ENCODE measurements around the gene TRPV2. TPM values are rescaled to one million over a fixed set of nuclear protein-coding genes. Genes with fewer than 3 reads are reported as not detected.
"Not testable (repeated sequence)": the region's sequence is repeated elsewhere in the genome, so short reads cannot be mapped to it uniquely, and the experiment has no call there.

Gene TRPV2
- total RNA-seq, 3 donors from 2014 or later: 24.7 to 34.0 (median 31.0) TPM

DNA sequence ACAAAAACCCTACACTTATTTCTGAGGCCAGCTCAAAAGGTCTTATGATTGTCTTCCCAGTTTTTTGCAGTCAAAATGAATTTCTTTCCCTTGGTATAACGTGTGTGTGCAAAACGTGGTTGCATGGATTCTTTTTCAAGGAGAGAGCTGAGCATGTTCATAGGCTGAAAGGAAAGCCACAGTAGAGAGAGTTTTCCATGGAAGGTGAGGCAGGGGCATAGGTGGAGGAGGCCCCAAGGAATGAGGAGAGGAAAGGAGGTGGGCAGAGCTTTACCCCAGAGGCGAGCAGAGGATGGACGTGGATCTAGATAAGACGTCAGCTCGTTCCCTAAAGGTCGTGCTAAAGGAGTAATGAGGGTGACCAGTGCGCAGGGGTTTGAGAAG lies 22.8 kb downstream of the TRPV2 start:
- ATAC-seq (peak in 1 of 2 donors; percentile 2), DNase-seq (no peak)
- no peaks in the 10 kb centered on the region for H3K27me3 Mint-ChIP-seq (ENCODE audit: low read depth)
- peaks cover 38% of the 10 kb centered on the region for H3K4me1 Mint-ChIP-seq (ENCODE audit: low read depth)
- H3K36me3 Mint-ChIP-seq (ENCODE audit: insufficient read depth): peaks cover 37% of the 10 kb centered on the region
- peak overlapping the region; percentile 99 for H3K4me3 Mint-ChIP-seq
- H3K9me3 Mint-ChIP-seq: no peaks in the 10 kb centered on the region

DNA sequence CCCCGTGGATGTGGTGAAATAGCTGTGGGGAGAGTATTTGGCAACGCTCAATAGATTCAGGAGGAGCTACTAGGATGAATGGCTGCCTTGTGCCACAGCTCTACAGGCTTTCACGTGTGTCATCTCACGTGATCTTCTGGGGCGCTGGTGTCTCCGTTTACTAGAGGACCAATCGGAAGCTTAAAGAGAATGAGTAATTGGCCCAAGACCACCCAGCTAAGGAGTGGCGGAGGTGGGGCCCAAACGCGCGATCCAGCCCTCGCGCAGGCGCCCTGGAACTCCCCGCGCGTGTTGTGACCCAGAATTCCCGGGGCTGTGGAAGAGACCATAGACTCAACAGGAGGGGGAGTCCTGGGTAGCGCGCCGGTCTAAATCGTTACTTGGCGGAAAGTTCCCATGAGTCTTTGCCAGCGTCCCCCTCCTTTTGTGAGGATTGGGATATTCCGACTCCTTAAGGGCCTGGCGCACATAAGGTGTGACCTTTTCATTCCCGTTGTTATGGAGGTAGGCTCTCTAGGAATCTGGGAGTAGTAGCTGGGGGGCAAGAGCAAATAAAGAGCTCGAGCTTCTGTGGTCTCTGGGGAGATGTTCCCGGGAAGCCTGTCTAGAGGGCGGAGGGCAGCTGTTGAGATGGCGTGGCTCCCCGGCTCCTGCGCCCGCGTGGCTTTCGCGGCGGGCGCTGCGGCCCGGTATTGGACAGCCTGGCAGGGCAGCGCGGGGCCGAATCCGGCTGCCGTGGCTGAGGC lies 23.4 kb downstream of the TRPV2 start:
- H3K9me3 Mint-ChIP-seq: no peaks in the 10 kb centered on the region
- ATAC-seq: peak; percentile 88 to 90
- peak overlapping the region; percentile 99 for H3K4me3 Mint-ChIP-seq
- peaks cover 38% of the 10 kb centered on the region for H3K36me3 Mint-ChIP-seq (ENCODE audit: insufficient read depth)
- H3K27me3 Mint-ChIP-seq (ENCODE audit: low read depth): no peaks in the 10 kb centered on the region
- peak; percentile 93 for DNase-seq
- H3K4me1 Mint-ChIP-seq (ENCODE audit: low read depth): peaks cover 38% of the 10 kb centered on the region

DNA sequence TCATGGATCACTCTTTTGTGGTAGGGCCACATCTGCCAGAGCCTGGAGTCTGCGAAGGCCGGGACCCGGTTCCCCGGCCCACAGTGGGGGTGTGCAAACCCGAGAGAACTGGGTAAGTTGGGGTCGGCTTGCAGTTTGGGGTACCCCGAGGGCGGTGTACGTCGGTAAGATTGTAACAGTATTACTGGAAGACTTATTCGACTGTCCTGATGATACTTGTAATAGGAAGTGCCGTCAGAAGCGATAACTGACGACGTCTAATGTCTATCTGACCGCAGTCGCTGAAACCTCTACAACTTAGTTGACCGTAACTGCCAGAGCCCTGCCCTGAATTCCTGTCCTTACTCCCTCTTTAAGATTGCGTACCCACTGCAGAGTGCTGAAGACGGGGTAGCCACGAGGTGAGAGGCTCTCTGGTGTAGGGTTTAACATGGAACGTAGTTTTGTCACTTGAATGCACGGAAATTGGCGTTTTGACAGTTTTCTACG lies 24.0 kb downstream of the TRPV2 start:
- peaks cover 40% of the 10 kb centered on the region for H3K36me3 Mint-ChIP-seq (ENCODE audit: insufficient read depth)
- H3K4me1 Mint-ChIP-seq (ENCODE audit: low read depth): peaks cover 40% of the 10 kb centered on the region
- DNase-seq (no peak), ATAC-seq (peak in 1 of 2 donors; percentile 0)
- H3K9me3 Mint-ChIP-seq: no peaks in the 10 kb centered on the region
- peak overlapping the region; percentile 99 for H3K4me3 Mint-ChIP-seq
- H3K27me3 Mint-ChIP-seq (ENCODE audit: low read depth): no peaks in the 10 kb centered on the region

DNA sequence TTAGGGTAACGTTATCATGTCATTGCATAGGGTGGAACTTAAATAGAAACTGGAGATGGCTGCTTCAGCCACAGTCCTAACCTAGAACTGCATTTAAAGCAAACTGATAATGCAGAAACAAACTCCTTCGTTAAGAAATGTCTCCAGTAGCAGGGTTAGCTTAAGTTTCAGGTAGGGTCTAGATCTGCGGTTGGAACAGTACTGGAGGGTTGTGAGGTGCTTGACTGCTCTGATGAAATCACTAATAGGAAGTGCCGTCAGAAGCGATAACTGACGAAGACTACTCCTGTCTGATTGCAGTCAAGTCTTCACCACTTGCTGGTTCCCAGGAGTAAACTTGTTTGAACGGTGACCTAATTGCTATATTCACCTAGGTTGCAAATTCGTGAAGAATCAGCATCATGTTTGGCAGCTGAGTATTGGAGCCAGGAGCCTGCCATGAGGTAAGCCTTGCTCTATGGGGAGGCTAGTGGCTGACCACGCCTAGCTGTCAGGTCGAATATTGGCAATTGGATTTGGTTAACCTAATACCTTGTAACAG lies 24.5 kb downstream of the TRPV2 start:
- no peaks in the 10 kb centered on the region for H3K27me3 Mint-ChIP-seq (ENCODE audit: low read depth)
- no peaks in the 10 kb centered on the region for H3K9me3 Mint-ChIP-seq
- H3K36me3 Mint-ChIP-seq (ENCODE audit: insufficient read depth): peaks cover 41% of the 10 kb centered on the region
- H3K4me3 Mint-ChIP-seq: peak overlapping the region; percentile 99
- no peak for ATAC-seq
- no peak for DNase-seq
- peaks cover 40% of the 10 kb centered on the region for H3K4me1 Mint-ChIP-seq (ENCODE audit: low read depth)

DNA sequence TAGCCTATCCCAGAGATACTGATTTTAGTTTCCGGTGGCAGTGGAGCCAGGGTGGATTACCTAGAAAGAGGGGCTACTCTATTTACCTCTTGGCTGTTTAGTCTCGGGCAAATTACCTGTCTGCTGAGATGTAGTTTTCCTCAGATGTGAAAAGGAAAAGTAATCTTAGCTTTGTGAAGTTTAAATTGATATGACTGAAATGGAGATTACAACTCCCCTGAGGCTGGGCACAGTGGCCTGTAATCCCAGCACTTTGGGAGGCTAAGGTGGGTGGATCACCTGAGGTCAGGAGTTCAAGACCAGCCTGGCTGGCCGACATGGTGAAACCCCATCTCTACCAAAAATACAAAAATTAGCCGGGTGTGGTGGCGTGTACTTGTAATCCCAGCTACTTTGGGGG lies 25.0 kb downstream of the TRPV2 start:
- H3K9me3 Mint-ChIP-seq; DNase-seq; H3K27me3 Mint-ChIP-seq (ENCODE audit: low read depth); ATAC-seq: not testable (repeated sequence)
- peak overlapping the region; percentile 99 for H3K4me3 Mint-ChIP-seq
- H3K36me3 Mint-ChIP-seq (ENCODE audit: insufficient read depth): peaks cover 41% of the 10 kb centered on the region
- peaks cover 40% of the 10 kb centered on the region for H3K4me1 Mint-ChIP-seq (ENCODE audit: low read depth)

DNA sequence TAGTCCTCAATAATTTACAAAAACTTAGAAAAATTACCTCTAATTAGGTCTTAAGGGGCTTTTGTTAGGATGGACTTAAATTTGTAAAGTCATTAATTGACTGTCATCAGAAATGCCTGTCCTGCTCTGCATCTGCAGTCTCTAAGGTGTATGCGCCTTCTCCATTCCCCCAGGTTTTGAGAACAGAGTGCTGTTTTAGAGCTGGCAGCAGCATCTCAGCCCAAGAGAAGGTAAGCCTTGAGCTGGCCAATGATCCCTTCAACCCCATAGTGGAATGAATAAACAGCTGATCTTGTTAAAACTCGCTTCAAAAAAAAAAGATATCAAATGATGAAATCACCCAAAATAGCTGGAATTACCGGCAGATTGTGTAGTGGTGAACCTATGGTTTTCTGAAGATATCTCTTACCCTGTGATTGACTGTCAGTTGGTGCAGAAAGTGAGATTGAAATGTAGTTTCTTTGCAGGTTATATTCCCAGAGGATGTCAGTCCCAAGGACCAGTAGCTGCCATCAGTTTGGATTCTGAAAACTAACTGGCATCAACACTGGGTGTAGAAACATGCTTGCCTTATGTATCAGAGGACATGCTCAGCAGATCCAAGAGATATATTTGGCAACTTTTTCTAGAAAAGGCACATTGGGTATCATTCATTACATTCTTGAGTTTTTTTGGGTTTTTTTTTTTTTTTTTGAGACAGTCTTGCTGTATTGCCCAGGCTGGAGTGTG lies 25.7 kb downstream of the TRPV2 start:
- DNase-seq: no peak
- Mint-ChIP-seq H3K27me3 (ENCODE audit: low read depth) (no peaks in the 10 kb centered on the region), H3K9me3 (no peaks in the 10 kb centered on the region), H3K36me3 (ENCODE audit: insufficient read depth) (peaks cover 41% of the 10 kb centered on the region), H3K4me1 (ENCODE audit: low read depth) (peaks cover 40% of the 10 kb centered on the region), H3K4me3 (peak overlapping the region; percentile 99)
- no peak for ATAC-seq

DNA sequence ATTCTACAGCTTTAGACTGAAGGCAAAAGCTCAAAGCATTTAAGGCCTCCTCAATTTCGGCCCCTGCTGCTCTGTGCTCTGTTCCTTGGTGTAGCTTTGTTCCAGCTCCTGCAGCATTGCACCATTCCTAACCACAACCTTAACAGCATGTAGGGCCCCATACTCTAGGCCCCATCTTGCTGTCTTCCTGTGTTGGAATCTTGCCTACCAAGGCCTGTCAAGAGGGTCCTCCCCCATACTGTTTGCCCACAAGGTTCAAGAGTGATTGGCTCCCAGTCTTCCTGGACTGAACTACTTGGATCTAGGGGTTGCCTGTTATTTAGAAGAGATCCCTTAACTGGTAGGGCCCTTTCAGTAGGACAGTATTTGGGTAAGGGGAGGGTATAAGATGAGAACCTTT lies 26.8 kb downstream of the TRPV2 start:
- ATAC-seq (no peak), DNase-seq (no peak)
- H3K4me1 Mint-ChIP-seq (ENCODE audit: low read depth): peaks cover 38% of the 10 kb centered on the region
- peak overlapping the region; percentile 99 for H3K4me3 Mint-ChIP-seq
- H3K27me3 Mint-ChIP-seq (ENCODE audit: low read depth): no peaks in the 10 kb centered on the region
- H3K9me3 Mint-ChIP-seq: no peaks in the 10 kb centered on the region
- peaks cover 41% of the 10 kb centered on the region for H3K36me3 Mint-ChIP-seq (ENCODE audit: insufficient read depth)

DNA sequence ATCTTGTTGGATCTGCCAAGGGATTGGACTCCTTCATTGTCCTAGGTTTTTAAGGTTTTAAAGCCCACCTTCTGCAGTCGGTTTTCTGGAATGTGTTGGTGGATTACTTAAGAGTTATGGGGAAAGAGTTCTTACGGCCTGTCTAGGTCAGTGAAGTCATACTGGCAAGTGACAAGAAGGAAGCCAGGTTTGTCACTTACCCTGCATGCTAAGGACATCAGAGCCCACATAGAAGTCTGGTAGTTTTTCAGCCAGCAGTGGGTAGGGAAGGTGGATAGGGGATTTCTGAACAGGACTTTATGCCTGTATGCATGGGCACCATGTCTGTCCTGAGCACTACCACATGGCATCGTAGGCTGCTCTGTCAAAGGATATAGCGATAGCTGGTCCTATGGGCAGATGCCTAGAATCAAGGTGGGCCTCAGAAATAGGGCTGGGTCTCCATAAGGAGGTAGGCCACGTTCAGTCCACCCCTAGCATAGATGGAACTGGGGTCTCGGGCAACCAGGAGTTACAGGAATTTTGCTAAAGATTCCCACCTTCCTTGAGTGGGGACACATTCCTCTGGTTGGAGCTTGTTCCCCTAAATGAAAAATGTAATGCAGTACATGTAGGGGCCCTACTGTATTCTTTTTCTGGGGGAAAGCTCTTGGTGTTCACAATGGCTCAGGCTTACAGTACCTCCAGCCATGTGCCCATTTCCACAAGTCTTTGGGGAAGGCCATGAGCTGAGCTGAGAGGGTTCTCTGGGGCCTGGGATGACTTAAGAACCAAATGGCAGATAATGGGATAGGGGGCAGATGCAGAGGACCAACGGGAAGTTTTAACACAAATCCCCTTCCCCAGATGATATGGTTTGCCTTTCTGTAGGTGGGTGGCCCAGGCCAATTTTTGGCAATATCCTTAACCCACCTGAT lies 27.5 kb downstream of the TRPV2 start:
- peak overlapping the region; percentile 99 for H3K4me3 Mint-ChIP-seq
- DNase-seq (no peak), ATAC-seq (no peak)
- H3K9me3 Mint-ChIP-seq: no peaks in the 10 kb centered on the region
- H3K27me3 Mint-ChIP-seq (ENCODE audit: low read depth): no peaks in the 10 kb centered on the region
- H3K36me3 Mint-ChIP-seq (ENCODE audit: insufficient read depth): peaks cover 44% of the 10 kb centered on the region
- peaks cover 36% of the 10 kb centered on the region for H3K4me1 Mint-ChIP-seq (ENCODE audit: low read depth)

DNA sequence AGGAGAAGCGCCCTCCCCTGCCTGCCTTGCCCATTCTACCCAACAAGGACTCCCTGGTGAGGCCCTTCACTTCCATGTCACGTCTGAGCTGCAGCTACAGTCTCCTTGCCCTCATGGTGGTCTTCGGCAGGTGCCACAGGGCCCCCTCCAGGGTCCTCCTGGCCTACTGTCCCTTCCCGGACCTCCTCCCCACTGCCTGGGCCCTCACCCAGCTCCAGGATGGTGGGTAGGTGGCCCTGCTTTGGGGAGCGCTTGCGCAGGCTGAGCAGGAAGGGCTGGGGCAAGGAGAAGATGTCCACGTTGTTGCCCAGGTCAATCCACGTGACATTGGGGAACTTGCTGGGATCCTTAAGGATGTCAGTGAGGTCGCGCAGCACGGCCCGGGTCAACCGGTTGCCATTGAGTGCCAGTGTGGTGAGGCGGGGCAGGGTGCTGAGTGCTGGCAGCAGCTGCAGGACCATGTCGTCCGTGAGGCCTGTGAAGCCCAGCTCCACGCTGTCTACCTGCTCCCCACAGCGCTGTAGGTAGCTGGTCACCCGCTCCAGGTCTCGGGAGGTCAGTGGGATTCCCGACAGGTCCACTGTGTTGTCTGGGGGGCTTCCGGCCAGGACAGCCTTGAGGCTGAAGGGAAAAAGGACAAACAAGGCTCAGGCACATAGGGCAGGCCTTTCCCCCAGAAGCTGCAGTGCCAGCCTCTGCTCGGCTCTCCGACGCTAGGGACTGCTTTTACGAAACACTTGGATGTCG lies 28.3 kb downstream of the TRPV2 start:
- H3K36me3 Mint-ChIP-seq (ENCODE audit: insufficient read depth): peaks cover 51% of the 10 kb centered on the region

DNA sequence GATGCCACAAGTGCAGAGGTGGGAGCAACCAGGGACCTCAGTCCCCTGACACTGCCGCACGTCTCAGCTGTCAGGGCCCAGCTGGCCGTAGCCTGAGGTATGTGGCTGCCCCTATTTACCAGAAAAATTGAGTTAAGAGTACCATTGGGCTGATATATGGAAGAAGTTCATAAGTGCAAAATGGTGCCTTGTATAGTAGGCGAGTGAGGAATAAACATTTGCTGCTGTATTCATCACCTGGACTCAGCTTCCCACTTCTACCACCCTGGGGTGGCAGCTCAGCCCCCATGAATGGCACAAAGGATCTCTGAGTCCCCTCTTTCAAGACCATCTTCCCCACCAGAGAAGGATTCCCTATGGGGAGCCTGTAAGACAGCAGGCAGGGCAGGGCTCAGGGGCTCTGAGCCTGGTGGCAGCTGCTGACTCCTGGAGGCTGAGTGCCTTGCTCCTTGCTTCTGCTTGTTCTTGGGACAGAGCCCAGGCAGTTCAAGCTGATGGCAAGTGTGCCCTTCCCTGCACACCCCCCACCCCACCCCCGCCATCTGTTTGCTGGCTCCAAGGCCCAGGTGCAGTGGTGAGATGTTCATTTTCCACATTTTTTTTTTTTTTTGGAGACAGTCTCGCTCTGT lies 29.0 kb downstream of the TRPV2 start:
- peaks cover 39% of the 10 kb centered on the region for H3K4me1 Mint-ChIP-seq (ENCODE audit: low read depth)
- ATAC-seq (peak in 1 of 2 donors; percentile 1), DNase-seq (no peak)
- no peak overlapping the region for H3K4me3 Mint-ChIP-seq
- no peaks in the 10 kb centered on the region for H3K9me3 Mint-ChIP-seq
- no peaks in the 10 kb centered on the region for H3K27me3 Mint-ChIP-seq (ENCODE audit: low read depth)
- H3K36me3 Mint-ChIP-seq (ENCODE audit: insufficient read depth): peaks cover 50% of the 10 kb centered on the region

More for the DNA sequence above, 28.3 kb downstream of the TRPV2 start:
- DNase-seq (no peak), ATAC-seq (peak in 1 of 2 donors; percentile 2)
- H3K4me1 Mint-ChIP-seq (ENCODE audit: low read depth): peaks cover 33% of the 10 kb centered on the region
- no peaks in the 10 kb centered on the region for H3K9me3 Mint-ChIP-seq
- H3K4me3 Mint-ChIP-seq: no peak overlapping the region
- no peaks in the 10 kb centered on the region for H3K27me3 Mint-ChIP-seq (ENCODE audit: low read depth)

DNA sequence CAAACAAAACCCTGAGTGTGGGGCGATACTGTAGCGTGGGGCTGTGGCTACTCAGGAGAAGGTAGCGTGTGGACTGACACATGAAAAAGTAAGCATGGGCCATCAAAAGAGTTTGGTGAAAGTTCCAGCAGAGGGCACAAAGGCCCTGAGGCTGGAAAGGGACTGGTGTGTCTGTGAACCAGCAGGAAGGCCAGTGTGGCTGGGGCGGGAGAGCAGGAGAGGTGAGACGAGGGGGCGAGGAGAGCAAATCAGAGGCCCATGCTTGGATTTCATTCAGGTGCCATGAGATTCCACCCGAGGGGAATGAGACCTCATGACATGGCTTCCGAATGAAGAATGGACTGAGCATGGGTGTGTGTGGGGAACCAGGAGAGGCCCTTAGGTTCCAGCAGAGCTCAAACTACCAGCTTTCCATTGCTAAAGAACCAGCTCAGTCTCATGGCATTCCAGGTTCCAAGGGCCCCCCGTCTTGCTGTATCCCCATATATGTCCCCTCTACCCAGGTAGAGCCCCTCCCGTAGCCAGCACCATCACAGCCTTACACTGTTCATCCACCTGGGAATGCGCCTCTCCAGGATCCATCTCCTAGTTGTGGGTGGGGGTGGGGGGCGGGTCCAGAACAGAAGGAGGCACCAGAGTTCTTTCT lies 31.1 kb downstream of the TRPV2 start:
- DNase-seq: no peak
- Mint-ChIP-seq H3K4me3 (no peak overlapping the region), H3K27me3 (ENCODE audit: low read depth) (no peaks in the 10 kb centered on the region), H3K36me3 (ENCODE audit: insufficient read depth) (peaks cover 39% of the 10 kb centered on the region), H3K9me3 (no peaks in the 10 kb centered on the region), H3K4me1 (ENCODE audit: low read depth) (peaks cover 27% of the 10 kb centered on the region)
- no peak for ATAC-seq

DNA sequence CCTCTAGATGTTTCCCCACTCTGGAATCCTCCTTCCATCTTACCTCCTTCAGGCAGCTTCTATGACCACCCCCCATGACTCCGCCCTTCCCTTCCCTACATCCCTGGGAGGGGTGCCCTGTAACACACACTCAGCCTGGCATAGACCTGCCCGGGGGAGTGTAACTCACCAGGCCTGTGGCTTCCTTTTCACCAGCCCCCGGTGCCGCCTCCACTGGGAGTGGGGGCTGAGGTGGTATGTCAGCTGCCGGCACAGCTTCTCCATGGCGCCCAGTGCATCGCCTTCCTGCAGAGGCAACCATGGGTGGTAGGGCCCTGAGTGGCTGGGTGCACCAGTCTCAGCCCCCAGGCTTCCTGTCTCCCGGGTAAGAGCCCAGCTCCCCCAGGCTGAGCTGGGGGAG lies 32.3 kb downstream of the TRPV2 start:
- H3K36me3 Mint-ChIP-seq (ENCODE audit: insufficient read depth): peaks cover 28% of the 10 kb centered on the region
- no peaks in the 10 kb centered on the region for H3K9me3 Mint-ChIP-seq
- H3K4me3 Mint-ChIP-seq: no peak overlapping the region
- DNase-seq (no peak), ATAC-seq (no peak)
- H3K27me3 Mint-ChIP-seq (ENCODE audit: low read depth): no peaks in the 10 kb centered on the region
- H3K4me1 Mint-ChIP-seq (ENCODE audit: low read depth): peaks cover 15% of the 10 kb centered on the region

DNA sequence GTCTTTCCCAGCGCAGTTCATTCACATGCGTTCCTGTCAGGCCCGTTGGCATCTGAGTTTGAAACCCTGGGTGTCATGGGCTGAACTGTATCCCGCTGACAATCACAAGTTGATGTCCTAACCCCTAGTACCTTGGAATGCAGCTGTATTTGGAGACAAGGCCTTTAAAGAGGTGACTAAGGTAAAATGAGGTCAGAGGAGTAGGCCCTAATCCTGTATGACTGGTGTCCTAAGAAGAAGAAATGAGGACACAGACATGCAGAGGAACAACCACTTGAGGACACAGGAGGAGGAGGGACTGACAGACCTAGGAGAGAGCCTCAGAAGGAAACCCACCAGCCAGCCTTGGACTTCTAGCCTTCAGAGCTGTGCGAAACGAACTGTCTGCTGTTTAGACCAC lies 33.1 kb downstream of the TRPV2 start:
- H3K4me1 Mint-ChIP-seq (ENCODE audit: low read depth): peaks cover 12% of the 10 kb centered on the region
- no peak overlapping the region for H3K4me3 Mint-ChIP-seq
- H3K36me3 Mint-ChIP-seq (ENCODE audit: insufficient read depth): peaks cover 22% of the 10 kb centered on the region
- DNase-seq (no peak), ATAC-seq (no peak)
- no peaks in the 10 kb centered on the region for H3K9me3 Mint-ChIP-seq
- H3K27me3 Mint-ChIP-seq (ENCODE audit: low read depth): no peaks in the 10 kb centered on the region

All from activated T-cell treated with anti-CD3 and anti-CD28 coated beads, Interleukin-2, amount 50 U/mL, for 4 hours (primary cell).